Loucy (cell line): ENCODE data around the gene TCP10L.
"Not testable (repeated sequence)": the region's sequence is repeated elsewhere in the genome, so short reads cannot be mapped to it uniquely, and the experiment has no call there.

Experiments
- H2AFZ ChIP-seq: fragments of 200-600 bp; sonication (generic); 2 replicates; pipeline ENCODE4 v1.6.0; 2016; ENCODE audit warnings: antibody characterized with exemption, mild to moderate bottlenecking, low read length, moderate library complexity
- H3F3A ChIP-seq: fragments of 200-600 bp; 2 replicates; pipeline ENCODE4 v1.6.0; 2016; ENCODE audit warnings: antibody characterized with exemption, low read depth, mild to moderate bottlenecking
- H3K27me3 ChIP-seq: fragments of 200-600 bp; sonication (generic); 2 replicates; pipeline ENCODE4 v1.6.1; 2014; ENCODE audit warnings: low read length, mild to moderate bottlenecking; ENCODE audit not compliant: insufficient read depth, poor library complexity, severe bottlenecking
- H3K36me3 ChIP-seq: fragments of 200-600 bp; sonication (generic); 2 replicates; pipeline ENCODE4 v1.6.1; 2016; ENCODE audit warnings: low read length; ENCODE audit not compliant: insufficient read depth
- H3K4me1 ChIP-seq: fragments of 200-600 bp; sonication (generic); 2 replicates; pipeline ENCODE4 v1.5.1; 2014; ENCODE audit warnings: low read length, mild to moderate bottlenecking; ENCODE audit not compliant: insufficient read depth, poor library complexity, severe bottlenecking
- H3K4me2 ChIP-seq: fragments of 200-600 bp; sonication (generic); 2 replicates; pipeline ENCODE4 v1.6.0; 2014; ENCODE audit warnings: antibody characterized with exemption, low read length, low read depth, mild to moderate bottlenecking; ENCODE audit not compliant: poor library complexity, severe bottlenecking
- H3K4me3 ChIP-seq: fragments of 200-600 bp; sonication (generic); 2 replicates; pipeline ENCODE4 v1.5.1; 2014; ENCODE audit warnings: low read length, mild to moderate bottlenecking, mixed read lengths; ENCODE audit not compliant: poor library complexity, severe bottlenecking
- H3K79me2 ChIP-seq: fragments of 200-600 bp; sonication (generic); 2 replicates; pipeline ENCODE4 v1.6.1; 2014; ENCODE audit warnings: low read length; ENCODE audit not compliant: insufficient read depth
- H3K9ac ChIP-seq: fragments of 200-600 bp; sonication (generic); 2 replicates; pipeline ENCODE4 v1.6.0; 2014; ENCODE audit warnings: mild to moderate bottlenecking, low read depth, low read length, moderate library complexity; ENCODE audit not compliant: poor library complexity, severe bottlenecking
- H3K9me2 ChIP-seq: fragments of 200-600 bp; sonication (generic); replicated peaks from 2 replicates; pipeline ENCODE4 v1.6.1; 2016; ENCODE audit warnings: low read depth, low read length, mixed read lengths
- H3K9me3 ChIP-seq: fragments of 200-600 bp; sonication (generic); 2 replicates; pipeline ENCODE4 v1.6.1; 2014; ENCODE audit warnings: mild to moderate bottlenecking, antibody characterized with exemption, low read length, low read depth; ENCODE audit not compliant: insufficient read depth
- H4K20me1 ChIP-seq: fragments of 200-600 bp; sonication (generic); 2 replicates; pipeline ENCODE4 v1.6.0; 2014; ENCODE audit warnings: antibody characterized with exemption, low read length, mild to moderate bottlenecking; ENCODE audit not compliant: insufficient read depth, poor library complexity, severe bottlenecking
- CTCF ChIP-seq: fragments of 200-600 bp; sonication (generic); conservative IDR thresholded peaks from 2 replicates; pipeline ENCODE4 v1.5.1; 2014; ENCODE audit warnings: mild to moderate bottlenecking, antibody characterized with exemption, low read length
- EZH2phosphoT487 ChIP-seq: fragments of 200-600 bp; IDR thresholded peaks from 2 replicates; pipeline ENCODE4 v1.6.1; 2018; ENCODE audit warnings: antibody characterized with exemption, mild to moderate bottlenecking, moderate library complexity, borderline replicate concordance

TCP10L gene

GRCh38 chr21:32562915-32563314 lies 22.4 kb downstream of the TCP10L start:
- Histone ChIP-seq H3F3A (no peaks in the 10 kb centered on the region), H3K9me3 (no peaks in the 10 kb centered on the region), H3K79me2 (no peaks in the 10 kb centered on the region), H3K4me1 (no peaks in the 10 kb centered on the region), H4K20me1 (no peaks in the 10 kb centered on the region), H3K9me2 (no peaks in the 10 kb centered on the region), H3K4me3 (no peak overlapping the region), H3K27me3 (no peaks in the 10 kb centered on the region), H3K36me3 (no peaks in the 10 kb centered on the region), H3K4me2 (no peak overlapping the region), H3K9ac (no peak overlapping the region), H2AFZ (no peak overlapping the region)
- TF ChIP-seq CTCF: no peak
- no peak for TF ChIP-seq EZH2phosphoT487

- Histone ChIP-seq H3K9ac (no peak overlapping the region), H3K4me2 (no peak overlapping the region), H2AFZ (no peak overlapping the region), H3K79me2 (no peaks in the 10 kb centered on the region), H3K9me2 (no peaks in the 10 kb centered on the region), H3K27me3 (no peaks in the 10 kb centered on the region), H4K20me1 (no peaks in the 10 kb centered on the region), H3F3A (no peaks in the 10 kb centered on the region), H3K4me1 (no peaks in the 10 kb centered on the region), H3K36me3 (no peaks in the 10 kb centered on the region), H3K9me3 (no peaks in the 10 kb centered on the region), H3K4me3 (no peak overlapping the region)
- TF ChIP-seq CTCF (no peak), EZH2phosphoT487 (no peak)
These were observed 22.9 kb downstream of the TCP10L start for GRCh38 chr21:32562426-32562825.

GRCh38 chr21:32561476-32561875 lies 23.8 kb downstream of the TCP10L start:
- not testable (repeated sequence) for H3K9me2 ChIP-seq, H3K4me3 ChIP-seq, H3F3A ChIP-seq, H3K4me2 ChIP-seq, H3K9me3 ChIP-seq, H3K9ac ChIP-seq, H3K4me1 ChIP-seq, H3K27me3 ChIP-seq, H2AFZ ChIP-seq, H3K79me2 ChIP-seq, H4K20me1 ChIP-seq, H3K36me3 ChIP-seq

GRCh38 chr21:32560896-32561295 lies 24.4 kb downstream of the TCP10L start:
- Histone ChIP-seq H2AFZ (no peak overlapping the region), H3F3A (no peaks in the 10 kb centered on the region), H3K9me2 (no peaks in the 10 kb centered on the region), H3K9ac (no peak overlapping the region), H3K79me2 (no peaks in the 10 kb centered on the region), H3K4me3 (no peak overlapping the region), H3K9me3 (no peaks in the 10 kb centered on the region), H3K36me3 (no peaks in the 10 kb centered on the region), H4K20me1 (no peaks in the 10 kb centered on the region), H3K27me3 (no peaks in the 10 kb centered on the region), H3K4me2 (no peak overlapping the region), H3K4me1 (no peaks in the 10 kb centered on the region)
- TF ChIP-seq CTCF (no peak), EZH2phosphoT487 (no peak)
